CD8-positive, alpha-beta memory T cell (primary cell): ENCODE data around the gene RNF4. TPM values are rescaled to one million over a fixed set of nuclear protein-coding genes. Genes with fewer than 3 reads are reported as not detected.

Experiments
- CTCF ChIA-PET: fragments of 350-600 bp; sonication (Branson Sonifier 250); formaldehyde crosslinking; loops from one replicate; lab custom pipeline; 2021; ENCODE audit warnings: antibody characterized with exemption; lab: Charles Lee
- POLR2A ChIA-PET: fragments of 350-600 bp; sonication (Branson Sonifier 250); formaldehyde crosslinking; loops from one replicate; lab custom pipeline; 2021; ENCODE audit warnings: antibody characterized with exemption; lab: Charles Lee
- DNase-seq, 5 donors: peaks; one replicate each; pipeline versions ENCODE4 v3.0.0 to v3.0.0-alpha.2; 2020 to 2022; ENCODE audit warnings: mixed read lengths in 1 of 5
- H3K27ac ChIP-seq: one replicate; pipeline ENCODE4 v1.7.0; 2013; ENCODE audit warnings: low read depth, mild to moderate bottlenecking, low read length, moderate library complexity
- H3K27me3 ChIP-seq: 2 replicates; pipeline ENCODE4 v1.7.0; 2013; ENCODE audit warnings: low read length, mild to moderate bottlenecking; ENCODE audit not compliant: insufficient read depth, poor library complexity, severe bottlenecking
- H3K36me3 ChIP-seq: 2 replicates; pipeline ENCODE4 v1.7.0; 2013; ENCODE audit warnings: mild to moderate bottlenecking, low read length, moderate library complexity; ENCODE audit not compliant: insufficient read depth
- H3K4me1 ChIP-seq: 2 replicates; pipeline ENCODE4 v1.7.0; 2013; ENCODE audit warnings: mild to moderate bottlenecking, low read length, moderate library complexity; ENCODE audit not compliant: insufficient read depth
- H3K4me3 ChIP-seq: 2 replicates; pipeline ENCODE4 v1.7.0; 2013; ENCODE audit warnings: mild to moderate bottlenecking, low read length
- H3K9me3 ChIP-seq: 2 replicates; pipeline ENCODE4 v1.7.0; 2013; ENCODE audit warnings: mild to moderate bottlenecking, low read length
- H3K27ac Mint-ChIP-seq, 8 donors: one replicate each; pipeline ENCODE4 v1.8.0; 2020 to 2021; ENCODE audit warnings: mixed read lengths in 8 of 8, mild to moderate bottlenecking in 6 of 8, inconsistent platforms in 3 of 8, moderate library complexity in 3 of 8
- H3K27me3 Mint-ChIP-seq, 2 donors: one replicate each; pipeline ENCODE4 v1.8.0; 2020 to 2021; ENCODE audit warnings: mixed read lengths in 2 of 2, mild to moderate bottlenecking in 1 of 2, moderate library complexity in 1 of 2
- H3K36me3 Mint-ChIP-seq, 3 donors: one replicate each; pipeline ENCODE4 v1.8.0; 2020 to 2021; ENCODE audit warnings: mixed read lengths in 3 of 3, inconsistent platforms in 1 of 3, mild to moderate bottlenecking in 1 of 3
- H3K4me1 Mint-ChIP-seq, 3 donors: one replicate each; pipeline ENCODE4 v1.8.0; 2020 to 2021; ENCODE audit warnings: mixed read lengths in 3 of 3, inconsistent platforms in 1 of 3, mild to moderate bottlenecking in 1 of 3
- H3K4me3 Mint-ChIP-seq, 7 donors: one replicate each; pipeline ENCODE4 v1.8.0; 2020 to 2021; ENCODE audit warnings: mixed read lengths in 7 of 7, mild to moderate bottlenecking in 6 of 7, moderate library complexity in 4 of 7, inconsistent platforms in 2 of 7
- H3K9me3 Mint-ChIP-seq, 5 donors: one replicate each; pipeline ENCODE4 v1.8.0; 2020 to 2022; ENCODE audit warnings: mixed read lengths in 5 of 5, mild to moderate bottlenecking in 3 of 5, moderate library complexity in 2 of 5, inconsistent platforms in 1 of 5
- polyA plus RNA-seq: library from polyadenylated mRNA; unstranded; fragments of 300-500 nt; fragmentation: Illumina TruSeq; gene quantifications from one replicate; pipeline ENCODE4 v1.2.3, GENCODE V29; 2021
- total RNA-seq, 2 experiments: library from RNA; stranded (reverse); gene quantifications; one replicate each; pipeline ENCODE4 v1.2.3, GENCODE V29; 2021

RNF4 gene
- 10 to 100 TPM; 95.4 to 98.1 TPM for total RNA-seq
- 94.8 TPM for polyA plus RNA-seq

- peak; percentile 91 to 97 (median 95) for DNase-seq
- Mint-ChIP-seq H3K4me1 (peaks cover 44 to 60% (median 50%) of the 10 kb centered on the region in 3 donors), H3K9me3 (no peaks in the 10 kb centered on the region), H3K27ac (peak within 1 kb of the TSS; percentile 98 to 99 (median 98)), H3K4me3 (peak within 1 kb of the TSS; percentile 92 to 98 (median 97)), H3K36me3 (peaks cover 0 to 46% (median 9%) of the 10 kb centered on the region in 3 donors), H3K27me3 (no peaks in the 10 kb centered on the region)
- CTCF ChIA-PET, result interaction anchor here (0.8 to 2.1 kb wide), 6 partner anchors 11 to 248 kb away, joined by 3 to 8 read pairs (median 7); partner anchors contain the start of genes CFAP99 and ZFYVE28
- Histone ChIP-seq H3K9me3 (no peaks in the 10 kb centered on the region), H3K4me3 (peak within 1 kb of the TSS; percentile 87), H3K27me3 (no peaks in the 10 kb centered on the region), H3K36me3 (peaks cover 15% of the 10 kb centered on the region), H3K4me1 (peaks cover 44% of the 10 kb centered on the region), H3K27ac (peak within 1 kb of the TSS; percentile 97)
- POLR2A ChIA-PET, result interaction anchor here (0.5 to 2.3 kb wide), 22 partner anchors 10 to 756 kb away, joined by 3 to 18 read pairs (median 4); partner anchors contain the start of genes CFAP99, FAM193A, GRK4 and HAUS3
Observed at GRCh38 chr4:2468456-2469191, at the start of gene RNF4. Gene RNF4, plus strand, starts transcription at chr4:2469106. Its CDS starts 21,388 bp downstream, at chr4:2490494.

GRCh38 chr4:2419814-2420213 lies 49.1 kb upstream of the RNF4 start:
- H3K9me3 ChIP-seq, result no peaks in the 10 kb centered on the region
- ChIA-PET POLR2A (interaction anchor here (0.5 to 1.6 kb wide), 6 partner anchors 16 to 199 kb away, joined by 3 to 10 read pairs (median 4); partner anchors contain the start of genes FAM193A, HAUS3, MXD4 and POLN), CTCF (interaction anchor here (0.6 to 1.7 kb wide), 17 partner anchors 14 to 200 kb away, joined by 3 to 9 read pairs (median 4); partner anchors contain the start of genes FAM193A, MXD4 and RNF4)
- no peak for DNase-seq
- H3K4me3 Mint-ChIP-seq, result peak overlapping the region in 6 of 7 donors; percentile 30 to 90 (median 76)
- peak overlapping the region; percentile 87 to 100 (median 97) for H3K27ac Mint-ChIP-seq
- no peak overlapping the region for H3K4me3 ChIP-seq
- H3K27me3 Mint-ChIP-seq, result peaks cover 5 to 11% of the 10 kb centered on the region in 2 donors
- H3K4me1 ChIP-seq, result peaks cover 23% of the 10 kb centered on the region
- H3K27me3 ChIP-seq, result peaks cover 8% of the 10 kb centered on the region
- no peaks in the 10 kb centered on the region for H3K36me3 ChIP-seq
- H3K27ac ChIP-seq, result no peak overlapping the region
- no peaks in the 10 kb centered on the region for H3K9me3 Mint-ChIP-seq
- peaks cover 29 to 41% (median 36%) of the 10 kb centered on the region in 3 donors for H3K4me1 Mint-ChIP-seq
- H3K36me3 Mint-ChIP-seq, result peaks cover 0 to 3% (median 0%) of the 10 kb centered on the region in 3 donors

GRCh38 chr4:2421928-2422327 lies 47.0 kb upstream of the RNF4 start:
- CTCF ChIA-PET, result interaction anchor here (0.7 to 3.2 kb wide), 4 partner anchors 9 to 202 kb away, joined by 3 to 14 read pairs (median 4); no protein-coding TSS in a partner anchor
- Histone ChIP-seq H3K36me3 (no peaks in the 10 kb centered on the region), H3K27ac (no peak overlapping the region), H3K4me3 (no peak overlapping the region), H3K27me3 (peaks cover 8% of the 10 kb centered on the region), H3K9me3 (no peaks in the 10 kb centered on the region), H3K4me1 (peaks cover 14% of the 10 kb centered on the region)
- POLR2A ChIA-PET, result no interaction called here
- H3K4me1 Mint-ChIP-seq, result peaks cover 16 to 21% (median 17%) of the 10 kb centered on the region in 3 donors
- H3K4me3 Mint-ChIP-seq, result no peak overlapping the region
- peaks cover 8 to 11% of the 10 kb centered on the region in 2 donors for H3K27me3 Mint-ChIP-seq
- no peaks in the 10 kb centered on the region for H3K9me3 Mint-ChIP-seq
- H3K36me3 Mint-ChIP-seq, result peaks cover 0 to 3% (median 3%) of the 10 kb centered on the region in 3 donors
- no peak overlapping the region for H3K27ac Mint-ChIP-seq
- DNase-seq, result no peak

GRCh38 chr4:2423066-2423465 lies 45.8 kb upstream of the RNF4 start:
- Histone ChIP-seq H3K4me1 (peaks cover 8% of the 10 kb centered on the region), H3K27ac (no peak overlapping the region), H3K9me3 (no peaks in the 10 kb centered on the region), H3K27me3 (peaks cover 8% of the 10 kb centered on the region), H3K4me3 (no peak overlapping the region), H3K36me3 (no peaks in the 10 kb centered on the region)
- ChIA-PET CTCF (interaction anchor here (3.2 kb wide), 1 partner anchor 10 kb away, joined by 14 read pairs; no protein-coding TSS in a partner anchor), POLR2A (interaction anchor here (1.1 kb wide), 1 partner anchor 11 kb away, joined by 3 read pairs; no protein-coding TSS in a partner anchor)
- H3K27ac Mint-ChIP-seq, result no peak overlapping the region
- H3K4me1 Mint-ChIP-seq, result peaks cover 14 to 16% (median 14%) of the 10 kb centered on the region in 3 donors
- no peak for DNase-seq
- no peaks in the 10 kb centered on the region for H3K9me3 Mint-ChIP-seq
- no peak overlapping the region for H3K4me3 Mint-ChIP-seq
- H3K36me3 Mint-ChIP-seq, result peaks cover 0 to 3% (median 0%) of the 10 kb centered on the region in 3 donors
- H3K27me3 Mint-ChIP-seq, result peaks cover 7 to 8% of the 10 kb centered on the region in 2 donors

- H3K4me3 Mint-ChIP-seq, result no peak overlapping the region
- Histone ChIP-seq H3K27ac (no peak overlapping the region), H3K27me3 (peaks cover 8% of the 10 kb centered on the region), H3K4me1 (peaks cover 8% of the 10 kb centered on the region), H3K4me3 (no peak overlapping the region), H3K36me3 (no peaks in the 10 kb centered on the region), H3K9me3 (no peaks in the 10 kb centered on the region)
- H3K9me3 Mint-ChIP-seq, result no peaks in the 10 kb centered on the region
- H3K4me1 Mint-ChIP-seq, result peaks cover 14 to 16% (median 14%) of the 10 kb centered on the region in 3 donors
- peaks cover 0 to 3% (median 0%) of the 10 kb centered on the region in 3 donors for H3K36me3 Mint-ChIP-seq
- DNase-seq, result no peak
- H3K27me3 Mint-ChIP-seq, result peaks cover 7 to 9% of the 10 kb centered on the region in 2 donors
- POLR2A ChIA-PET, result interaction anchor here (1.1 kb wide), 1 partner anchor 11 kb away, joined by 3 read pairs; no protein-coding TSS in a partner anchor
- no peak overlapping the region for H3K27ac Mint-ChIP-seq
- CTCF ChIA-PET, result interaction anchor here (3.2 kb wide), 1 partner anchor 11 kb away, joined by 14 read pairs; no protein-coding TSS in a partner anchor
Observed at GRCh38 chr4:2423695-2424094, 45.2 kb upstream of the RNF4 start.

GRCh38 chr4:2424581-2424980 lies 44.3 kb upstream of the RNF4 start:
- Mint-ChIP-seq H3K4me1 (peaks cover 8 to 9% (median 8%) of the 10 kb centered on the region in 3 donors), H3K27ac (peak overlapping the region in 1 of 8 donors; percentile 35), H3K36me3 (peaks cover 0 to 3% (median 0%) of the 10 kb centered on the region in 3 donors), H3K27me3 (peaks cover 6 to 13% of the 10 kb centered on the region in 2 donors), H3K9me3 (no peaks in the 10 kb centered on the region), H3K4me3 (no peak overlapping the region)
- DNase-seq, result no peak
- POLR2A ChIA-PET, result no interaction called here
- H3K36me3 ChIP-seq, result no peaks in the 10 kb centered on the region
- H3K4me3 ChIP-seq, result no peak overlapping the region
- no peak overlapping the region for H3K27ac ChIP-seq
- H3K27me3 ChIP-seq, result peaks cover 8% of the 10 kb centered on the region
- H3K9me3 ChIP-seq, result no peaks in the 10 kb centered on the region
- H3K4me1 ChIP-seq, result peaks cover 4% of the 10 kb centered on the region
- CTCF ChIA-PET, result no interaction called here

- ChIA-PET CTCF (interaction anchor here (1.0 kb wide), 1 partner anchor 13 kb away, joined by 3 read pairs; no protein-coding TSS in a partner anchor), POLR2A (no interaction called here)
- H3K27me3 ChIP-seq, result peaks cover 8% of the 10 kb centered on the region
Observed at GRCh38 chr4:2425386-2426068, 43.4 kb upstream of the RNF4 start.

More at GRCh38 chr4:2425386-2426068, 43.4 kb upstream of the RNF4 start:
- peaks cover 0 to 1% (median 0%) of the 10 kb centered on the region in 3 donors for H3K4me1 Mint-ChIP-seq
- no peak overlapping the region for H3K4me3 Mint-ChIP-seq
- H3K27me3 Mint-ChIP-seq, result peaks cover 3 to 13% of the 10 kb centered on the region in 2 donors
- Histone ChIP-seq H3K27ac (no peak overlapping the region), H3K36me3 (no peaks in the 10 kb centered on the region), H3K4me1 (no peaks in the 10 kb centered on the region), H3K4me3 (no peak overlapping the region), H3K9me3 (no peaks in the 10 kb centered on the region)
- no peaks in the 10 kb centered on the region for H3K9me3 Mint-ChIP-seq
- H3K27ac Mint-ChIP-seq, result peak overlapping the region in 1 of 8 donors; percentile 7
- no peak for DNase-seq
- H3K36me3 Mint-ChIP-seq, result peaks cover 0 to 3% (median 0%) of the 10 kb centered on the region in 3 donors
